GM08714 (cell line): Measurements from ENCODE around the gene INHBB.

ENCODE experiments used
- H3K4me3 ChIP-seq: fragments of 200-500 bp; sonication (Bioruptor generic); 2 replicates; pipeline ENCODE4 v1.5.1; 2014; ENCODE audit warnings: mild to moderate bottlenecking, low read length, inconsistent platforms
- ZNF274 ChIP-seq: IDR thresholded peaks from 2 replicates; pipeline ENCODE4 v1.6.1; 2012; ENCODE audit warnings: mild to moderate bottlenecking, low read depth, low read length

Gene INHBB

DNA sequence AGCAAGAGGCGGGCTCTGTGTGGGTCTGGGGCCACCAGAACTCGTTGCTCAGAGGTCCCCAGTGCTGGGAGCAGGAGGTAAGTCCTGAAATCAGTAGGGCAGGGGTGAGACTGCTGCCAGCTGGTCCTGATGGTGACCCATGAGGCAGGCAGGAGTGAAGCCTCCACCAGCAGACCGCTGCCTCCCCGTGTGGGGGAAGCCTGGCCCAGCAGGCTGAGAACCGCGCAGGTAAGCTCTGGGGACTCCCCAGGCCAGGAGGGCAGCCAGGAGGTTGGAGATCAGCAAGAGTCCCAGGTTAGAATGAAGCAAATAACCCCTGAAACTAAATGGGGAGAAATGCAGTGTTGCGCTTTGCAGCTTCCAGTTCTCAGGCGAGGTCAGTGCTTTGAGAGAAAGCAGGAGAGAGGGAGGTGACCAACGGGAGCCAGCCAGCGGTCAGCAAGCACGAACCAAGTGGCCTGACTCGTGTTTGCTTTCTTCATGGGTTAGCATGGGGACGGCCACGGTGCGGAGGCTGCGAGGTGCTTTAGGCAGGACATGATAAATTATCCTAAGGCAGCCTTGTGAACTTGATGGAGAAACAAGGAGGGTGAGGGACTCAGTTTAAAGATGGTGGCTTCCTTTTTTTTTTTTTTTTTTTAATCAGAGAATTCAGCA lies 26.2 kb downstream of the INHBB start:
- no peak overlapping the region for H3K4me3 ChIP-seq
- no peak for TF ChIP-seq ZNF274

DNA sequence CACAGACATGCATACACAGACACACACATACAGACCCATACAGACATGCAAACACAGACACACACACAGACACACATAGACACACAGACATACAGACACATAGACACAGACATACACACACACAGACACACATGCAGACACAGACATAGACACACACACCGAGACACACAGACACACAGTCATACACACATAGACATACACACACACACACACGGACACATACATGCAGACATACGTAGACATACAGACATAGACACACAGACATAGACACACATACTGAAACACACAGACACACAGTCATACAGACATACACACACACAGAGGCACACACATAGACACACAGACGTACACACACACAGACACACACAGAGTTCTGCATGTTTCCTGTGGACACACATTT lies 26.9 kb downstream of the INHBB start:
- TF ChIP-seq ZNF274: no peak
- H3K4me3 ChIP-seq: no peak overlapping the region

DNA sequence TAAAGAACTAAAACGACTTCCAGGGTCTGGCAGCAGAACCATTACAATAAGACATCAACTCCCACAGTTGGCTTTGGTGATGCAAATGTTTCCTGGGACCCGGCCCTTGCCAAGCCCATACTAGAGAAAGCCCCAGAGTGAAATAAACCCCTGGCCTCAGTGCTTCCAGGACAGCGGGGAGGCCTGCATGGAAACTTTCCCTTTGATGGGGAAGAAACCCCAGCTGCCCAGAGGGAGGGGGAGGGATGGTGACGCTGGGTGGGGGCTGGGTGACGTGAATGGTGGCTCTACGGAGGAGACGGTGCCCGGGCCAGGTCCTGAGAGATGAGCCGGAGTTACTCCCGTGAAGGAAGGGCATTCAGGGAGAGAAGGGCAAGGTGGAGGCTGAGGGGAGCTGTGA lies 27.5 kb downstream of the INHBB start:
- H3K4me3 ChIP-seq: no peak overlapping the region
- TF ChIP-seq ZNF274: no peak

DNA sequence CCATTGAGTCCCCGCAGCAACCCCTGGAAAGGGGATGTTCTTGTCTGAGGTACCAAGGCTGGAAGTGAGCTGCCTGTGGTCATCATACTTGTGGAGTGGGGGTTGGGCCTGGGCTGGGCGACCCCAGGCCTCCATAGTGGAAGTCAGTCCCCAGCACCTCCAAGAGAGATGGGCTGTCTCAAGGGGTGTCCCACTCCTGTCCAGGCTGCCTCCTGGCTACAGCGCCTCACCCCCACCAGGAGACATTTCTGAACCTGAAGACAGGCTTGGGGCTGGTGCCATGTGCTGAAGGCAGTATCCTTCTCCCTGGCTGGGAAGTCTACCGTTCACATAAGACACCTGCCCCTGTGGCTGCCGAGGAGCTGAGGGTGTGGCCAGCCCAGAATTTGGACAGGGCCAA lies 28.9 kb downstream of the INHBB start:
- no peak for TF ChIP-seq ZNF274
- no peak overlapping the region for H3K4me3 ChIP-seq

DNA sequence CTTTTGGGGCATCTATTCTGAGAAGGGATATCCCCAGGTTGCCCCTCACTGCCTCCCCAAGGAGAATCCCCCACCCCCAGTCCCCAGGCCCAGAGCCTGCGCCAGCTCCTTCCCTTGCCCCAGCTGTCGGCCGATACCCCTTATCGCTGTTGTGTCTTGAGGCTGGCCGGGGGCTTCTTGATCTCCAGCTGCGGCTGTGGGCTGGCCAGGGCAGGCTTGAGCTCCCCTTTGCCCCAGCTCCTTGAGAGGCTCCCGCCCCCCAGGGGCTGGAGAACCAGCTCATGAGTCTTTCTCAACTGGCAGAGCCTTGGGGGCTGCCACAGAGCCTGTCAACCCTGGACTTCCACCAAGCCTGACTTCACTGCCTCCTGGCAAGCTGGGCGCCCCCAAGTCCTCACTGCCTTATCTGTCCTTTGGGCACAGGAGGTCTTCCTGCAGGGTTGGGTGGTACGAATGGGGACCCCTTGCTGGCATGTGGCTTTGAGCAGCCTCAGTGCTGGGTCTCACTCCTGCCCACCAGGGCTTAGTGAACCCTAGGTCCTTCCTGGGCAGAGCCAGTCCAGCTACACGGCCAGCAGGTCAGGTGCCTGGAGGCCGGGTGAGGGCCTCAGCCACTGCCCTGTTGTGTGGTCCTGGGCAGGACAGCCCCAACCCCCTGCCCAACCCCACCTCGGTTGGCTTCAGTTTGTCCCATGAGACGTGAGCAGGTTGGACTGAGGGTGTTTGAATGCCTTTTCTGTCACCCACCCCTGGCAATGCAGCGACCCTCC lies 29.5 kb downstream of the INHBB start:
- no peak overlapping the region for H3K4me3 ChIP-seq
- TF ChIP-seq ZNF274: no peak

DNA sequence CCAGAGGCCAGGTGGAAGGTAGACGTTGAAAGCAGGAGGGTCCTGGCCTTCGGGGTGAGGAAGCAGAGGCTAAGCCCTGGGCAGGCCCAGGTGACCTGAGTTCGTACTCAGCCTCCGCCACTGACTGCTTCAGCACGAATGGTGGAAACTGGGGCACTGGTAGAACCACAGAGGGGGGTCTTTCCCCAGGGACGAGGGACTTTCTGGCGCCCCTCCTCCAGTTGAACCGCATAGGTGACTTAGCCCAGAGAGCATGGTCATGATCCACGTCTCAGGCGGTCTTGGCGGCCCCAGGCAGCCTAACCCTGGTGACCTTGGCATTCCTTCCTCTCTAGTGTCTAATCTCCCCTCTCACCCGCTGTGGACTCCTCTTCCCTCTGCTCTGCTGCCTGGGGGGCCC lies 30.2 kb downstream of the INHBB start:
- no peak overlapping the region for H3K4me3 ChIP-seq
- TF ChIP-seq ZNF274: no peak

DNA sequence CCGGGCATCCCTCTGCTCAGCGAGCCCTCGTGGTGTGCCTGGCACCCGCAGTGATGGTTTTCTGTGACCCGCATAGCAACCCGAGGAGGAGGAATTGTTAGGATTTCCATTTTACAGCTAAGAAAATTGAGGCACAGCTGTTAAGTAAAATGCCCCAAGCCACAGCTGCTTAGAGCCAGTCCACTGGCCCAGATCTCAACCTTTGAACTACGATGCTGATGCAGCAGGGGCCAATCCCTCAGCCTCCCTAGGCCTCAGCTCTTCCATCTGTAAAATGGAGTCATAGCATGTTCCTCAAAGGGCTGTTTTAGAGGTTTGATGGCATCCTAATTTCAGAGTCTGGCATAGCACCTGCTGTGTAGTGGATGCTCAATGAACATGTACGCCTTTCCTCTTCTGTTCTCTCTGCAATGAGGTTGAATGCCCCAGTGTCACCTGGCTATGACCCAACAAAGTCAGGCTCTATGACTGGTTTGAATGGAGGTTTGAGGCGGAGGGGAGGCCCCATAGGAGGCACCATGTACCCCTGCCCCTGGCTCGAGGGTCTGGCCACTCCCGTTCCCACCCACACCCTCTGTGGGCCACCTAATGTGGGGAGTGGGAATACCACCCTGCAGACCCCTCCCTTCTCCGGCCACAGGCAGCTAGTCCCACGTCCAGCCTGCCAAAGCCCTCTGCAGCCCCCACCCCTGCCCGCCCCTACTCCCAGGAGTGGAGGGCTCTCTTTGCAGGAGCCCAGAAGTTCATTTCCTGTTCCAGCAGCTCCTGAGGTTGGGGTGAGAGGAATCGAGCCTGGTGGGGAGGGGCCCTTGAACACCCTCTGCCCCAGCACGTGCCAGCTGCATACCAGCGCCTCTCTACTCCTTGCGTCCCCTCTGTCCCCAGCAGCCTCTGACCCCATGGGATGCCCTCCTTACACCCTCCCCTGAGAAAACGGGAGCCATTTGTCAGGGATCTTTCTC lies 31.0 kb downstream of the INHBB start:
- H3K4me3 ChIP-seq: no peak overlapping the region
- TF ChIP-seq ZNF274: no peak

DNA sequence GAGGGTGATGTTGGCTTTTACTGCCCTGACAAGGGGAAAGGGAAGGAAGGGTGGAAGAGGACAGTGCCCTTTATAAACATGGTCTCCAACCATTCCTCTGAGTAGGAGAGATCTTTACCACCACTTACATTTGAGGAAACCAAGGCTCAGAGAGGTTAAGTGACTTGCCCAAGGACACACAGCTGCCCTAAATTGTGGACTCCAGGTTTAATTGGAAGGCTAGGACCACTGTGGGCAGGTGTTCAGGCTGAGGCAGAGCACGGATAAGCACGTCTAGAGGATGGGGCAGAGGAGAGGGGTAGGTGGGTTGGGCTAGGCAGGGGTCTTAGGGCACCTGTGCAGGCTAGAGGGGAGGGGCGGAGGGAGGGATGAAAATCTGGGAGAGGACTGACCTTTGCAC lies 32.7 kb downstream of the INHBB start:
- no peak for TF ChIP-seq ZNF274
- no peak overlapping the region for H3K4me3 ChIP-seq

DNA sequence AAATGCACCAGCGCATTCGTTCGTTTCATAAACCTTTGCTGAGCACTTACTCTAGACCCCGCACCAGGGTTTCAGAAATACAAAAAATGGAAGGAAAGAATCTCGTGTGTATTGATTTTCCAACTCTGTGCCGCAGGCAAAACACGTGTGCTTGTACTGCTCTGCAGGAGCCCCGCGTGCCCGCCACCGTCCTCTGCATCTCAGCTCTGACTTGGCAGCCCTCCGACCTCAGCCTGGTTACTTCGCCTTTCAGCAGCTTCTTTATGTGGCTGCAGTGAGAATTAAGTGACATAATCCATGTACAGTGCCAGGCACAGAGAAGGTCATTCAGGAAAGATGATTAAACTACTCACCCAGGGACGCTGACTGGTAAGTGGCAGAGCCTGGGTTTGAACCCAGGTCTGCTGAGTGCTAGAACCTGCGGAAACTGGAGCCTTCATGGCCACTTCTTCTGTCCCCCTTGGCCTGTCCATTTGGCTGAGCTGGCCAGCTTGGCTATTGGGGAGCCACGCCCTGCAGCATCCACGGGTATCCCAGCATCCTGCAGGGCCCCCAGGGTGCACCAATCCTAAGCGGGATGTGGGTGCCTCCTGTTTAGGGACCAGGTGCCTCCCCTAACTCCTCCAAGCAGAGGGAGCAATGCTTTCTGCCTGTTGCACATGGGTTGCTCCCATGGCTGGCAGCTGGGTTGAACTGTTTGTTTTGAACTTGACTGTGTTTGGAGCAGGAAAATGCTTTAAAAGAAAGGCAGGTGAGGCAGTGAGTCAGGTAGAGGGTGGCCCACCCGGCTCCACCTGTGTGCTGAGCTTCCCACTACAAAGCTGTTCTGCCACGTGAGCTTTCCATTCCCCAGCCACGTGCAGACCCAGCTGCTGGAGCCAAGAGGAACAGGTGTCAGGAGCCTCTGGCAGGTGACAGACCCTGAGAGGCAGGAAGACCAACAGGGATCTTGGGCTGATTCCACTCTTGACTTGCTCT lies 34.3 kb downstream of the INHBB start:
- no peak for TF ChIP-seq ZNF274
- no peak overlapping the region for H3K4me3 ChIP-seq

DNA sequence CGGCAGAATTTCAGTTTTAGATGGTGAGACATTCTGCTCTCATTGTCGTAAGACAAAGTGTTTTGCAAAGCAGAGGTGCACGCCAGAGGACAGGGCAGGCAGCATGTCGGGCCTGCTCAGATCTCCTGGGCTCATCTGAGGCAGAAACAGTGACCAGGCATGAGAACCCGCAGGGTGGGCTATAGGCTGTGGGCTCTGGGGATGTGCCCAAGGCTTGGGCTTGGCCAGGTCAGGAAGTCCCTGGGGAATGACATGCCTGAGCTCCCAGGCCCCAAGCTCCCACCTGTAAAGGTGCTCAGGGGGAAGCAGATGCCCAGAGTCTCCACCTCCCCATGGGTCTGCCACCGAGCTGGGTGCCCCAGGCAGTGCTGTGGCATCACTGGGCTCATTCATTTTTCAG lies 35.3 kb downstream of the INHBB start:
- TF ChIP-seq ZNF274: no peak
- H3K4me3 ChIP-seq: no peak overlapping the region

DNA sequence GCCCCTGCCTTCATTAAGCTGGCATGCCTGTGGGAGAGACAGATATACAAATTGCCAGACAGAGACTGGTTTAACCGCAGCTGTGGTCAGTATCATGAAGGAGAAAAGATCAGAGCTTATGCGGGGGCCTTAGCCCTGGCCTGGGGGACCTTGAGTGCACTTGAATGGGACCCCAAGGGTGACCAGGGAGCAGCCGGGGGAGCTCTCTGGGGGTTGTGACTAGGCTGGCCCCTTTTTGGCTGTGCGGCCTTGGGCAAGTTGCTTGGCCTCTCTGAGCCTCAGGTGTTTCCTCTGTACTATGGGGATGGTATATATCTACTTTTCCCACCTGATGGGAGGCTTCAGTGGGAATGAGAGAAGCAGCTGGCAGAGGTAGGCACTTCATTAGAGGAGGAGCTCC lies 35.7 kb downstream of the INHBB start:
- no peak for TF ChIP-seq ZNF274
- H3K4me3 ChIP-seq: no peak overlapping the region

DNA sequence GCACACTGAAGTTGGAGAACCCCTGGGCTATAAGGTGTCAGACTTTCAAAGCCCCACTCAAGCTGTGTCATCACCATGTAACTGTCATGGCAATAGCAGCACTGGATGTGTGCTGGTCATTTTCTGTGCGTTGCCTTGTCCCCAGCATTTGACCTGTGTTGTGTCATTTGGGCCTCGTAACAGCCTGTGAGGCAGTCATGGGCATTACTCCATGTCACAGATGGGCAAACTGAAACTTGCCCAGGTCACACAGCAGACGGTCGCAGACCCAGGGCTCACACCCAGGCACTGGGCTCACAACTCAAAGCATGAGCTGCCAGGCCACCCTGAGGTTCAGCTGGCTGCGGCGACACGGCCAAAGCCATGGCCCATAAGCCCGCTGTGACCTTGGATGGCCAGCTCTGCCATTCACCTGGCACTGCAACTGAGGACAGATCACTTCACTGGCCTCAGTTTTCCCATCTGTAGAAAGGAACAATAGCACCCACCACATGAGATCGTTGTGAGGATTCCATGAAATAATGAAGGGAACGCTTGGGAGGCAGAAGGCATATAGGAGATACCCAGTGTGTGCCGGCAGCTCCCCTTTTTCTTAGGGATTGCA lies 36.7 kb downstream of the INHBB start:
- TF ChIP-seq ZNF274: no peak
- H3K4me3 ChIP-seq: no peak overlapping the region

DNA sequence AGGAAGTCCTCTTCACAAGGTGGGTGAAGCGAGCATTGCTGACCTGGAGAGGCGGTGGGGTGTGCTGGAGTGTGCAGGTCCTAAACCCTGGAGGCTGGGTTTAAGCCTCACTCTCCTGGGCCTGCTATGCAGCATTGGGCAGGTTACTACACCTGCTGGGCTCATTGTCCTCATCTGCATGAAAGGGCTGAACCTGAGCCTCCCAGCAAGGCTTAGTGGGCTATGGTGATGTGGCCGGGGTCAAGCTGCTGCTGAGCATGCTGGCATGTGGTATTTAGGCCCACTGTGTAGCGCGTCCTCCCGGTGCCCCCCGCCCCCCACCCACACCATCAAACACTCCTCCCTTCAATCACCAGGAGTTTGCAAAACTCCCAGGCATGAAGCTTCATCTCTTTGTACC lies 37.3 kb downstream of the INHBB start:
- no peak for TF ChIP-seq ZNF274
- H3K4me3 ChIP-seq: no peak overlapping the region
